ENCODE results near the gene UMAD1.

- TF ChIP-seq YY1 (IDR thresholded peaks at IDR 0.05; ENCODE audit: low read depth), result no peak
- no peak for TF ChIP-seq REST (IDR thresholded peaks at IDR 0.05; ENCODE audit: low read depth, low read length)
- no peak for TF ChIP-seq EZH2phosphoT487 (IDR thresholded peaks at IDR 0.05; ENCODE audit: borderline replicate concordance, low read depth)
Observed at GRCh38 chr7:7834761-7835160, 194.2 kb downstream of the UMAD1 start.
